ENCODE results near the gene SLF2. TPM values are rescaled to one million over a fixed set of nuclear protein-coding genes. Genes with fewer than 3 reads are reported as not detected.

The SLF2 gene
- total and polyA plus RNA-seq, 9 of the 15 experiments (the other 6 are each of a cell fraction or from before 2014, with no cell fraction given) = 1.7 to 18.4 (median 7.8) TPM

DNA sequence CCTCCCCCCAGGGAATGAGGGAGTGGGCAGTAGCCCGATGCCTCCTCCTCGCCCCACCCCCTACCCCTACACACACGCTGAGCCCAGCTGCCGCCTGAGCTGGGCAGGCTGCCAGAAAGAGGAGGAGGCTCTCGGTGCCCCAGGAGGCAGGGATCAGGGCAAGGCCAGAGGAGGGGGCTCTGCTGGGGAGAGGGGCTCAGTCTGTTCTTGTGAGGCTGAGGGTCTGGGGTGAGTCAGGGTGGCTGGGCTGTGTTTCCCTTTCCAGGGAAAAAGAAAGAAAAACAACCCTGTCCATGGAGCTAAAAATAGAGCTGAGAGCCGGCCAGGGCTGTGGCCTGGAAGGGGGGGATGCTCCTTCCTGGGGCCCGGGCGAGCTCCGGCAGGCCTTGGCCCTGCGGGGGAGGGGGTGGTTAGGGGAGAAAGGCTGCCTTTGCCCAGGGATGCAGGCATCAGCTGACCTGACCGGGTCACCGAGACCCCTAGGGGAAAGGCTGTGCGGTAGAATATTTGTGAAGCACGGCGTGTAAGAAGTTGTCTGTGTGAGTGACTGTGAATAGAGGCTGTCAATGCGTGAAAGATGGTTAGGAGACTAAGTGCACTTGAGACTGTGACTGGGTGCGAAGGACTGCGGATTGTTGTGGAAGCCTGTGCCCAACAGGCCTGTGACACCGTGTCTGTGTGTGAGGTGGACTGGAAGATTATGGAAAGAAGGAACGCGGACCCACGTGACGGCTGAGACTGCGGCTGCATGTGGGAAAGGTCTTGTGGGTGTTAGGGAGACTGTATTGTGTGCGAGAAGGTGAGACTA, 85.6 kb downstream of the SLF2 start (continued):
- TF ChIP-seq, protein P1, sequence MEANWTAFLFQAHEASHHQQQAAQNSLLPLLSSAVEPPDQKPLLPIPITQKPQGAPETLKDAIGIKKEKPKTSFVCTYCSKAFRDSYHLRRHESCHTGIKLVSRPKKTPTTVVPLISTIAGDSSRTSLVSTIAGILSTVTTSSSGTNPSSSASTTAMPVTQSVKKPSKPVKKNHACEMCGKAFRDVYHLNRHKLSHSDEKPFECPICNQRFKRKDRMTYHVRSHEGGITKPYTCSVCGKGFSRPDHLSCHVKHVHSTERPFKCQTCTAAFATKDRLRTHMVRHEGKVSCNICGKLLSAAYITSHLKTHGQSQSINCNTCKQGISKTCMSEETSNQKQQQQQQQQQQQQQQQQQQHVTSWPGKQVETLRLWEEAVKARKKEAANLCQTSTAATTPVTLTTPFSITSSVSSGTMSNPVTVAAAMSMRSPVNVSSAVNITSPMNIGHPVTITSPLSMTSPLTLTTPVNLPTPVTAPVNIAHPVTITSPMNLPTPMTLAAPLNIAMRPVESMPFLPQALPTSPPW (CRISPR knock-in tag; IDR thresholded peaks at IDR 0.05) = peak; percentile 85
- TF ChIP-seq, protein P2, sequence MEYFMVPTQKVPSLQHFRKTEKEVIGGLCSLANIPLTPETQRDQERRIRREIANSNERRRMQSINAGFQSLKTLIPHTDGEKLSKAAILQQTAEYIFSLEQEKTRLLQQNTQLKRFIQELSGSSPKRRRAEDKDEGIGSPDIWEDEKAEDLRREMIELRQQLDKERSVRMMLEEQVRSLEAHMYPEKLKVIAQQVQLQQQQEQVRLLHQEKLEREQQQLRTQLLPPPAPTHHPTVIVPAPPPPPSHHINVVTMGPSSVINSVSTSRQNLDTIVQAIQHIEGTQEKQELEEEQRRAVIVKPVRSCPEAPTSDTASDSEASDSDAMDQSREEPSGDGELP (CRISPR knock-in tag; IDR thresholded peaks at IDR 0.05; ENCODE audit: borderline replicate concordance) = peak; percentile 87
- no peak for TF ChIP-seq MTA2 (IDR thresholded peaks at IDR 0.05; ENCODE audit: low read depth)
- no peak for TF ChIP-seq SRSF1 (IDR thresholded peaks at IDR 0.05; ENCODE audit: low read depth, low read length)
- peak; percentile 38; the same call in 1 of the 2 replicates for TF ChIP-seq OTX1 (CRISPR knock-in tag; IDR thresholded peaks at IDR 0.05)
- 0 out of 2 replicates have a peak, but pooled peaks have one; percentile 9 for TF ChIP-seq CBFA2T3 (IDR thresholded peaks at IDR 0.05)
- no peak for TF ChIP-seq HMGN3 (IDR thresholded peaks at IDR 0.05; ENCODE audit: borderline replicate concordance, extremely low read depth, insufficient read length, low read depth, low read length)
- TF ChIP-seq, protein P3, sequence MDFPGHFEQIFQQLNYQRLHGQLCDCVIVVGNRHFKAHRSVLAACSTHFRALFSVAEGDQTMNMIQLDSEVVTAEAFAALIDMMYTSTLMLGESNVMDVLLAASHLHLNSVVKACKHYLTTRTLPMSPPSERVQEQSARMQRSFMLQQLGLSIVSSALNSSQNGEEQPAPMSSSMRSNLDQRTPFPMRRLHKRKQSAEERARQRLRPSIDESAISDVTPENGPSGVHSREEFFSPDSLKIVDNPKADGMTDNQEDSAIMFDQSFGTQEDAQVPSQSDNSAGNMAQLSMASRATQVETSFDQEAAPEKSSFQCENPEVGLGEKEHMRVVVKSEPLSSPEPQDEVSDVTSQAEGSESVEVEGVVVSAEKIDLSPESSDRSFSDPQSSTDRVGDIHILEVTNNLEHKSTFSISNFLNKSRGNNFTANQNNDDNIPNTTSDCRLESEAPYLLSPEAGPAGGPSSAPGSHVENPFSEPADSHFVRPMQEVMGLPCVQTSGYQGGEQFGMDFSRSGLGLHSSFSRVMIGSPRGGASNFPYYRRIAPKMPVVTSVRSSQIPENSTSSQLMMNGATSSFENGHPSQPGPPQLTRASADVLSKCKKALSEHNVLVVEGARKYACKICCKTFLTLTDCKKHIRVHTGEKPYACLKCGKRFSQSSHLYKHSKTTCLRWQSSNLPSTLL (IDR thresholded peaks at IDR 0.05) = 0 out of 2 replicates have a peak, but pooled peaks have one; percentile 39
- TF ChIP-seq HCFC1 (IDR thresholded peaks at IDR 0.05; ENCODE audit: low read depth, low read length) = no peak
- TF ChIP-seq, protein P4, sequence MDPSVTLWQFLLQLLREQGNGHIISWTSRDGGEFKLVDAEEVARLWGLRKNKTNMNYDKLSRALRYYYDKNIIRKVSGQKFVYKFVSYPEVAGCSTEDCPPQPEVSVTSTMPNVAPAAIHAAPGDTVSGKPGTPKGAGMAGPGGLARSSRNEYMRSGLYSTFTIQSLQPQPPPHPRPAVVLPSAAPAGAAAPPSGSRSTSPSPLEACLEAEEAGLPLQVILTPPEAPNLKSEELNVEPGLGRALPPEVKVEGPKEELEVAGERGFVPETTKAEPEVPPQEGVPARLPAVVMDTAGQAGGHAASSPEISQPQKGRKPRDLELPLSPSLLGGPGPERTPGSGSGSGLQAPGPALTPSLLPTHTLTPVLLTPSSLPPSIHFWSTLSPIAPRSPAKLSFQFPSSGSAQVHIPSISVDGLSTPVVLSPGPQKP (CRISPR knock-in tag; IDR thresholded peaks at IDR 0.05) = no peak
- TF ChIP-seq, protein P5, sequence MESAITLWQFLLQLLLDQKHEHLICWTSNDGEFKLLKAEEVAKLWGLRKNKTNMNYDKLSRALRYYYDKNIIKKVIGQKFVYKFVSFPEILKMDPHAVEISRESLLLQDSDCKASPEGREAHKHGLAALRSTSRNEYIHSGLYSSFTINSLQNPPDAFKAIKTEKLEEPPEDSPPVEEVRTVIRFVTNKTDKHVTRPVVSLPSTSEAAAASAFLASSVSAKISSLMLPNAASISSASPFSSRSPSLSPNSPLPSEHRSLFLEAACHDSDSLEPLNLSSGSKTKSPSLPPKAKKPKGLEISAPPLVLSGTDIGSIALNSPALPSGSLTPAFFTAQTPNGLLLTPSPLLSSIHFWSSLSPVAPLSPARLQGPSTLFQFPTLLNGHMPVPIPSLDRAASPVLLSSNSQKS (CRISPR knock-in tag; IDR thresholded peaks at IDR 0.05) = no peak
- TF ChIP-seq, protein P6, sequence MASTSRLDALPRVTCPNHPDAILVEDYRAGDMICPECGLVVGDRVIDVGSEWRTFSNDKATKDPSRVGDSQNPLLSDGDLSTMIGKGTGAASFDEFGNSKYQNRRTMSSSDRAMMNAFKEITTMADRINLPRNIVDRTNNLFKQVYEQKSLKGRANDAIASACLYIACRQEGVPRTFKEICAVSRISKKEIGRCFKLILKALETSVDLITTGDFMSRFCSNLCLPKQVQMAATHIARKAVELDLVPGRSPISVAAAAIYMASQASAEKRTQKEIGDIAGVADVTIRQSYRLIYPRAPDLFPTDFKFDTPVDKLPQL (IDR thresholded peaks at IDR 0.05; ENCODE audit: extremely low read depth, insufficient read length) = no peak
- TF ChIP-seq, protein P7, sequence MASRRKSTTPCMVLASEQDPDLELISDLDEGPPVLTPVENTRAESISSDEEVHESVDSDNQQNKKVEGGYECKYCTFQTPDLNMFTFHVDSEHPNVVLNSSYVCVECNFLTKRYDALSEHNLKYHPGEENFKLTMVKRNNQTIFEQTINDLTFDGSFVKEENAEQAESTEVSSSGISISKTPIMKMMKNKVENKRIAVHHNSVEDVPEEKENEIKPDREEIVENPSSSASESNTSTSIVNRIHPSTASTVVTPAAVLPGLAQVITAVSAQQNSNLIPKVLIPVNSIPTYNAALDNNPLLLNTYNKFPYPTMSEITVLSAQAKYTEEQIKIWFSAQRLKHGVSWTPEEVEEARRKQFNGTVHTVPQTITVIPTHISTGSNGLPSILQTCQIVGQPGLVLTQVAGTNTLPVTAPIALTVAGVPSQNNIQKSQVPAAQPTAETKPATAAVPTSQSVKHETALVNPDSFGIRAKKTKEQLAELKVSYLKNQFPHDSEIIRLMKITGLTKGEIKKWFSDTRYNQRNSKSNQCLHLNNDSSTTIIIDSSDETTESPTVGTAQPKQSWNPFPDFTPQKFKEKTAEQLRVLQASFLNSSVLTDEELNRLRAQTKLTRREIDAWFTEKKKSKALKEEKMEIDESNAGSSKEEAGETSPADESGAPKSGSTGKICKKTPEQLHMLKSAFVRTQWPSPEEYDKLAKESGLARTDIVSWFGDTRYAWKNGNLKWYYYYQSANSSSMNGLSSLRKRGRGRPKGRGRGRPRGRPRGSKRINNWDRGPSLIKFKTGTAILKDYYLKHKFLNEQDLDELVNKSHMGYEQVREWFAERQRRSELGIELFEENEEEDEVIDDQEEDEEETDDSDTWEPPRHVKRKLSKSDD (conservative IDR thresholded peaks at IDR 0.05; ENCODE audit: low read length) = no peak
- TF ChIP-seq POLR2B (IDR thresholded peaks at IDR 0.05; ENCODE audit: low read depth, partially characterized antibody) = no peak
- no peak for TF ChIP-seq ZNF644 (tag; IDR thresholded peaks at IDR 0.05; ENCODE audit: low read depth)
